Measurements from ENCODE around the gene SPNS2. TPM values are rescaled to one million over a fixed set of nuclear protein-coding genes. Genes with fewer than 3 reads are reported as not detected.

SPNS2 gene
- total and polyA plus RNA-seq, 10 of the 15 experiments (the other 5 are each of a cell fraction or from before 2014, with no cell fraction given): 0.04 to 1.1 (median 0.23) TPM; not detected in 2

DNA sequence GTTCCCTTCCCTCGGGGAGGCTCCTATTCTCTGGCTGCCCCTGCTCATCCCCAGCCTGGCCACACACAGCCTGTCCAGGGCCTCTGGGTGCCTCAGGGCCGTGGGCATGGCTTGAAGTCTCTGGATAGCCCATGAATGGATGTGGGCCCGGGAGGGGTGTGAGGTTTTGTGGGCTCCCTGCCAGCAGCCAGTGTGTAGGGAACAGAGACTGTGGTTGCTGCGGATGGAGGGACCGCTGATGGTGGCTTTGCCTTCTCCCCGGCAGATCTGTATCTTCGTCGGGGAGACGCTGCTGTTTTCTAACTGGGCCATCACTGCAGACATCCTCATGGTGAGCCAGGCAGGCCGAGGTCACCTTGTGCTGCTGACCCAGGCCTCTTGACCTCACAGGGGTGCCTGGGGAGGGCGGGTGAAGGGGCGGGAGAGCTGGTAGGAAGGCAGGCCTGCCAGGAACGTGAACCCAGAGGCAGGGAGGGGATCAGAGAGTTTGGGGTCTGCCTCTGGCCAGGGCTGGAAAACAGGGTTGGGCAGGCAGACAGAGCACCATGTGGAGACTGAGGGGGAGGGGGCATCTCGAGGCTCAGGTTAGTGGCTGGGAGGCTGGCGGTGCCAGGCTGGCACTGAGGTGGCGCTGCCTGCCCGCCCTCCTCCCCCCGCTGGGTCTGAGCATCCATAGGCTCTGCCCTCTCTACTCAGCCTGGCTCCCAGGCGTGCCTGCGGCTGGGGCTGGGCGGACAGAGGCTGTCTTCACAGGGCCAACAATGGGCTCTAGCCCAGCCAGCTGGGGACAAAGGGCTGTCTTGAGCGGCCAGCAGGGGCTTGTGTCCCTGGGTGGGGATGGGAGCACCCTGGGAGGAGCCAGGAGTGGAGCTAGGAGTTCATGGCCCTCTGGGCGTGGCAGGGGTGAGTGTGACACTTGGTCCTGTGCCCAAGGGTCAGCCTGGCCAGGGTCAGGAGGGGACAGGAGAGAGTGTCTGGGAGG, 35.1 kb downstream of the SPNS2 start:
- Histone ChIP-seq H4K20me1 (ENCODE audit: control insufficient read depth, insufficient read depth) (no peaks in the 10 kb centered on the region), H3K36me3 (ENCODE audit: control insufficient read depth in 2 of 2, insufficient read depth in 2 of 2, low read length in 1 of 2) (peaks cover 0 to 2% of the 10 kb centered on the region in 2 experiments; a peak in 1 of 4 replicates), H3K79me2 (ENCODE audit: control insufficient read depth, insufficient read depth, low read length) (no peaks in the 10 kb centered on the region), H2AFZ (ENCODE audit: control insufficient read depth, low read depth, low read length) (no peak overlapping the region), H3K4me3 (no peak overlapping the region), H3K4me2 (ENCODE audit: control insufficient read depth, insufficient read depth) (no peak overlapping the region), H3K9ac (ENCODE audit: control insufficient read depth, insufficient read depth, low read length) (no peak overlapping the region), H3K9me3 (replicated peaks; ENCODE audit: control insufficient read depth, insufficient read depth, low read length) (no peaks in the 10 kb centered on the region), H3K4me1 (ENCODE audit: control insufficient read depth, insufficient read depth, low read length) (no peaks in the 10 kb centered on the region), H3K27ac (ENCODE audit: control insufficient read depth, insufficient read depth) (no peak overlapping the region), H3K27me3 (replicated peaks in 1 of 2; ENCODE audit: control insufficient read depth in 2 of 2, insufficient read depth in 2 of 2, low read length in 1 of 2) (no peaks in the 10 kb centered on the region)
- 29% methylated on average over 23 of the region's 23 CpGs for WGBS (ENCODE audit: insufficient coverage, insufficient replicate concordance, low lambda C conversion rate, missing lambda C conversion rate)
- ATAC-seq (no peak), DNase-seq (ENCODE audit: low read depth, low spot score) (no peak), FAIRE-seq (no peak)
- RAD21 ChIA-PET (ENCODE audit: unreplicated experiment): no interaction called here
- POLR2A ChIA-PET: no interaction called here
- in situ Hi-C loops (cut with MboI) (no loop called here), intact Hi-C loops (cut with micrococcal nuclease; ENCODE audit: unreplicated experiment) (no loop called here)
- no TSS peak for BruUV-seq (replicated peaks)
- CTCF ChIA-PET: no interaction called here
- SMC1A ChIA-PET (ENCODE audit: uncharacterized antibody, unreplicated experiment): no interaction called here
- TF ChIP-seq ESRRA (IDR thresholded peaks at IDR 0.05; ENCODE audit: low read length) (no peak), MEF2A (IDR thresholded peaks at IDR 0.05; ENCODE audit: insufficient read depth, low read depth, low read length) (no peak)

DNA sequence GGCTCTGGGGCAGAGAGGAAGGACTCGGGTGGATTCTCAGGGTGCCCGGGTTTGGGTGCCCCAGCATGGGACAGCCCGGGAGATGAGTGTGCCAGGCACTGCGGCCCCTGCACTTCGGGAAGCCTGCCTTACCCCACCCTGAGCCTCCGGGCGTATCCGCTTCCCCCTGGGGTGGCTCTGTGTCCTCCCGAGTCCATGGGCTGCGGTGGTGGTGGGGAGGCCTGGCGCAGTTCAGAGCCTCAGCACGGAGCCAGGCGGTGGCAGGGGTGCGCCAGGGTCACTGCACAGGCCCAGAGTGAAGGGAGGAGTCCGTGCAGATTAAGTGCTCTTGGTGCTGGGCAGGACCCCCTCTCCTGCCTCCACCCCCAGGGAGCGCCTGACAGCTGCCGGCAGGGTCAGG, 35.8 kb downstream of the SPNS2 start:
- Histone ChIP-seq H3K9me3 (replicated peaks; ENCODE audit: control insufficient read depth, insufficient read depth, low read length) (no peaks in the 10 kb centered on the region), H3K9ac (ENCODE audit: control insufficient read depth, insufficient read depth, low read length) (no peak overlapping the region), H3K27me3 (replicated peaks in 1 of 2; ENCODE audit: control insufficient read depth in 2 of 2, insufficient read depth in 2 of 2, low read length in 1 of 2) (no peaks in the 10 kb centered on the region), H4K20me1 (ENCODE audit: control insufficient read depth, insufficient read depth) (no peaks in the 10 kb centered on the region), H3K79me2 (ENCODE audit: control insufficient read depth, insufficient read depth, low read length) (no peaks in the 10 kb centered on the region), H2AFZ (ENCODE audit: control insufficient read depth, low read depth, low read length) (no peak overlapping the region), H3K4me1 (ENCODE audit: control insufficient read depth, insufficient read depth, low read length) (no peaks in the 10 kb centered on the region), H3K27ac (ENCODE audit: control insufficient read depth, insufficient read depth) (no peak overlapping the region), H3K4me3 (no peak overlapping the region), H3K4me2 (ENCODE audit: control insufficient read depth, insufficient read depth) (no peak overlapping the region), H3K36me3 (ENCODE audit: control insufficient read depth in 2 of 2, insufficient read depth in 2 of 2, low read length in 1 of 2) (peaks cover 0 to 7% of the 10 kb centered on the region in 2 experiments; a peak in 2 of 4 replicates)
- BruUV-seq (replicated peaks): no TSS peak
- intact Hi-C loops (cut with micrococcal nuclease; ENCODE audit: unreplicated experiment) (no loop called here), in situ Hi-C loops (cut with MboI) (no loop called here)
- RAD21 ChIA-PET (ENCODE audit: unreplicated experiment): no interaction called here
- POLR2A ChIA-PET: no interaction called here
- WGBS (ENCODE audit: insufficient coverage, insufficient replicate concordance, low lambda C conversion rate, missing lambda C conversion rate): 48% methylated on average over 11 of the region's 17 CpGs
- SMC1A ChIA-PET (ENCODE audit: uncharacterized antibody, unreplicated experiment): no interaction called here
- ATAC-seq (no peak), DNase-seq (ENCODE audit: low read depth, low spot score) (no peak), FAIRE-seq (no peak)
- CTCF ChIA-PET: no interaction called here
- TF ChIP-seq SIN3A (IDR thresholded peaks at IDR 0.05; ENCODE audit: low read depth, low read length) (no peak), CEBPB (IDR thresholded peaks at IDR 0.05; ENCODE audit: borderline replicate concordance in 1 of 2, low read depth in 2 of 2, low read length in 2 of 2) (no peak), ZNF274 (IDR thresholded peaks at IDR 0.05; ENCODE audit: insufficient read depth, insufficient read length) (no peak), TARDBP (IDR thresholded peaks at IDR 0.05; ENCODE audit: borderline replicate concordance) (no peak)
- TF ChIP-seq, protein P1, sequence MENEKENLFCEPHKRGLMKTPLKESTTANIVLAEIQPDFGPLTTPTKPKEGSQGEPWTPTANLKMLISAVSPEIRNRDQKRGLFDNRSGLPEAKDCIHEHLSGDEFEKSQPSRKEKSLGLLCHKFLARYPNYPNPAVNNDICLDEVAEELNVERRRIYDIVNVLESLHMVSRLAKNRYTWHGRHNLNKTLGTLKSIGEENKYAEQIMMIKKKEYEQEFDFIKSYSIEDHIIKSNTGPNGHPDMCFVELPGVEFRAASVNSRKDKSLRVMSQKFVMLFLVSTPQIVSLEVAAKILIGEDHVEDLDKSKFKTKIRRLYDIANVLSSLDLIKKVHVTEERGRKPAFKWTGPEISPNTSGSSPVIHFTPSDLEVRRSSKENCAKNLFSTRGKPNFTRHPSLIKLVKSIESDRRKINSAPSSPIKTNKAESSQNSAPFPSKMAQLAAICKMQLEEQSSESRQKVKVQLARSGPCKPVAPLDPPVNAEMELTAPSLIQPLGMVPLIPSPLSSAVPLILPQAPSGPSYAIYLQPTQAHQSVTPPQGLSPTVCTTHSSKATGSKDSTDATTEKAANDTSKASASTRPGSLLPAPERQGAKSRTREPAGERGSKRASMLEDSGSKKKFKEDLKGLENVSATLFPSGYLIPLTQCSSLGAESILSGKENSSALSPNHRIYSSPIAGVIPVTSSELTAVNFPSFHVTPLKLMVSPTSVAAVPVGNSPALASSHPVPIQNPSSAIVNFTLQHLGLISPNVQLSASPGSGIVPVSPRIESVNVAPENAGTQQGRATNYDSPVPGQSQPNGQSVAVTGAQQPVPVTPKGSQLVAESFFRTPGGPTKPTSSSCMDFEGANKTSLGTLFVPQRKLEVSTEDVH (IDR thresholded peaks at IDR 0.05; ENCODE audit: low read depth, partially characterized antibody): no peak
- TF ChIP-seq, protein P2, sequence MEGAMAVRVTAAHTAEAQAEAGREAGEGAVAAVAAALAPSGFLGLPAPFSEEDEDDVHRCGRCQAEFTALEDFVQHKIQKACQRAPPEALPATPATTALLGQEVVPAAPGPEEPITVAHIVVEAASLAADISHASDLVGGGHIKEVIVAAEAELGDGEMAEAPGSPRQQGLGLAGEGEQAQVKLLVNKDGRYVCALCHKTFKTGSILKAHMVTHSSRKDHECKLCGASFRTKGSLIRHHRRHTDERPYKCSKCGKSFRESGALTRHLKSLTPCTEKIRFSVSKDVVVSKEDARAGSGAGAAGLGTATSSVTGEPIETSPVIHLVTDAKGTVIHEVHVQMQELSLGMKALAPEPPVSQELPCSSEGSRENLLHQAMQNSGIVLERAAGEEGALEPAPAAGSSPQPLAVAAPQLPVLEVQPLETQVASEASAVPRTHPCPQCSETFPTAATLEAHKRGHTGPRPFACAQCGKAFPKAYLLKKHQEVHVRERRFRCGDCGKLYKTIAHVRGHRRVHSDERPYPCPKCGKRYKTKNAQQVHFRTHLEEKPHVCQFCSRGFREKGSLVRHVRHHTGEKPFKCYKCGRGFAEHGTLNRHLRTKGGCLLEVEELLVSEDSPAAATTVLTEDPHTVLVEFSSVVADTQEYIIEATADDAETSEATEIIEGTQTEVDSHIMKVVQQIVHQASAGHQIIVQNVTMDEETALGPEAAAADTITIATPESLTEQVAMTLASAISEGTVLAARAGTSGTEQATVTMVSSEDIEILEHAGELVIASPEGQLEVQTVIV (IDR thresholded peaks at IDR 0.05; ENCODE audit: borderline replicate concordance, partially characterized antibody): no peak
- TF ChIP-seq, protein P3, sequence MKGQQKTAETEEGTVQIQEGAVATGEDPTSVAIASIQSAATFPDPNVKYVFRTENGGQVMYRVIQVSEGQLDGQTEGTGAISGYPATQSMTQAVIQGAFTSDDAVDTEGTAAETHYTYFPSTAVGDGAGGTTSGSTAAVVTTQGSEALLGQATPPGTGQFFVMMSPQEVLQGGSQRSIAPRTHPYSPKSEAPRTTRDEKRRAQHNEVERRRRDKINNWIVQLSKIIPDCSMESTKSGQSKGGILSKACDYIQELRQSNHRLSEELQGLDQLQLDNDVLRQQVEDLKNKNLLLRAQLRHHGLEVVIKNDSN (IDR thresholded peaks at IDR 0.05; ENCODE audit: borderline replicate concordance, extremely low read length, insufficient read depth, low read depth, low read length): no peak
